IMR-90 (cell line): ENCODE results near the gene WBP1L. TPM values are rescaled to one million over a fixed set of nuclear protein-coding genes. Genes with fewer than 3 reads are reported as not detected.

Source experiments
- ELK1 ChIP-seq: fragments of 150-350 bp; IDR thresholded peaks from 2 replicates; pipeline ENCODE4 v1.6.1; 2016; ENCODE audit warnings: low read depth, mild to moderate bottlenecking, low read length, moderate library complexity, borderline replicate concordance
- polyA plus RNA-seq, 3 experiments: library from polyadenylated mRNA; depleted of rRNA; stranded (reverse); fragments of >200 nt; gene quantifications; 2 replicates each; pipeline ENCODE4 v1.2.3, GENCODE V29; 2012; ENCODE audit warnings: low replicate concordance in 1 of 3
- total RNA-seq: library from RNA; depleted of rRNA; stranded (reverse); fragments of >200 nt; gene quantifications from 2 replicates; pipeline ENCODE4 v1.2.3, GENCODE V29; 2012

Gene WBP1L
- total and polyA plus RNA-seq, 2 of the 4 experiments (the other 2 are of a cell fraction): 20.7 to 31.0 TPM

GRCh38 chr10:102775935-102776669 is 32.4 kb downstream of the WBP1L start (continued):
- no peak for TF ChIP-seq ELK1
